H1 (cell line): Measurements from ENCODE around the gene CD58. TPM values are rescaled to one million over a fixed set of nuclear protein-coding genes. Genes with fewer than 3 reads are reported as not detected.

Source experiments
- CTCF ChIA-PET: fragments of 300-600 bp; sonication (Branson Sonifier 250); formaldehyde crosslinking; loops from one replicate; lab custom pipeline; 2021; ENCODE audit not compliant: partially characterized antibody; lab: Charles Lee
- POLR2A ChIA-PET: fragments of 300-600 bp; sonication (Branson Sonifier 250); formaldehyde crosslinking; loops from one replicate; lab custom pipeline; 2021; ENCODE audit warnings: inconsistent platforms; ENCODE audit not compliant: partially characterized antibody; lab: Charles Lee
- DNase-seq, 2 experiments: peaks; one replicate each; pipeline versions ENCODE4 v3.0.0 to v3.0.0-alpha.2; 2010 to 2022; ENCODE audit warnings: low spot score in 2 of 2, low read depth in 1 of 2, mixed read lengths in 1 of 2
- FAIRE-seq: peaks from 2 replicates; lab custom pipeline; 2011; peaks lifted over from hg19 to GRCh38; lab: Jason Lieb, UNC
- H2AFZ ChIP-seq: 2 replicates; pipeline ENCODE4 v1.8.1; 2012; ENCODE audit warnings: low read length, inconsistent platforms
- H2AK5ac ChIP-seq: 2 replicates; pipeline ENCODE4 v1.6.1; 2013; ENCODE audit warnings: low read depth, low read length
- H2BK120ac ChIP-seq: replicated peaks from 2 replicates; pipeline ENCODE3; 2013; ENCODE audit warnings: low read depth, low read length, inconsistent platforms
- H2BK12ac ChIP-seq: 2 replicates; pipeline ENCODE4 v1.6.1; 2013; ENCODE audit warnings: low read depth, low read length
- H2BK15ac ChIP-seq: 2 replicates; pipeline ENCODE4 v1.6.1; 2013; ENCODE audit warnings: low read length
- H2BK20ac ChIP-seq: 2 replicates; pipeline ENCODE4 v1.6.1; 2013; ENCODE audit warnings: low read length
- H2BK5ac ChIP-seq: 2 replicates; pipeline ENCODE4 v1.6.1; 2013; ENCODE audit warnings: low read depth, low read length
- H3K14ac ChIP-seq: 2 replicates; pipeline ENCODE4 v1.6.1; 2013; ENCODE audit warnings: inconsistent platforms; ENCODE audit not compliant: insufficient read length
- H3K18ac ChIP-seq: 2 replicates; pipeline ENCODE4 v1.6.1; 2013; ENCODE audit warnings: low read length; ENCODE audit errors: extremely low read depth
- H3K23ac ChIP-seq: 2 replicates; pipeline ENCODE4 v1.6.1; 2013; ENCODE audit warnings: inconsistent platforms; ENCODE audit not compliant: insufficient read length
- H3K23me2 ChIP-seq: 2 replicates; pipeline ENCODE4 v1.6.1; 2013; ENCODE audit warnings: low read depth, low read length
- H3K27ac ChIP-seq: 2 replicates; pipeline ENCODE4 v1.6.1; 2011; ENCODE audit warnings: low read depth, low read length, inconsistent platforms
- H3K27me3 ChIP-seq, 4 experiments: replicated peaks in 1 of 4; 1 replicate in 1 of 4; 2 replicates in 3 of 4; pipeline versions ENCODE4 v1.6.1 to v1.8.1; 2011 to 2013; ENCODE audit warnings: low read length in 3 of 4, mild to moderate bottlenecking in 3 of 4, inconsistent platforms in 2 of 4, mixed read lengths in 2 of 4, moderate library complexity in 1 of 4; ENCODE audit not compliant: control insufficient read depth in 3 of 4, insufficient read depth in 3 of 4; ENCODE audit errors: extremely low read depth in 1 of 4
- H3K36me3 ChIP-seq, 4 experiments: 2 replicates each; pipeline versions ENCODE4 v1.6.1 to v1.8.1; 2011 to 2013; ENCODE audit warnings: mild to moderate bottlenecking in 4 of 4, low read length in 3 of 4, moderate library complexity in 2 of 4, control low read depth in 1 of 4, inconsistent platforms in 1 of 4; ENCODE audit not compliant: insufficient read depth in 4 of 4, control insufficient read depth in 2 of 4
- H3K4ac ChIP-seq: replicated peaks from 2 replicates; pipeline ENCODE3; 2013; ENCODE audit warnings: low read length, low read depth, mixed read lengths, inconsistent platforms; ENCODE audit not compliant: insufficient read length
- H3K4me1 ChIP-seq, 4 experiments: replicated peaks in 1 of 4; 1 replicate in 1 of 4; 2 replicates in 3 of 4; pipeline versions ENCODE4 v1.6.1 to v1.8.1; 2011 to 2013; ENCODE audit warnings: low read length in 3 of 4, inconsistent platforms in 2 of 4, mixed read lengths in 1 of 4; ENCODE audit not compliant: insufficient read depth in 4 of 4, control insufficient read depth in 3 of 4
- H3K4me2 ChIP-seq, 2 experiments: 2 replicates each; pipeline versions ENCODE4 v1.6.1 to v1.8.1; 2011 to 2013; ENCODE audit warnings: low read depth in 2 of 2, low read length in 2 of 2, control low read depth in 1 of 2, inconsistent platforms in 1 of 2, mild to moderate bottlenecking in 1 of 2; ENCODE audit not compliant: insufficient read depth in 1 of 2
- H3K4me3 ChIP-seq, 4 experiments: fragments of 200-600, 300-600 bp in 1 of 4; sonication (generic), shearing (Covaris generic), sonication (Bioruptor Twin) in 1 of 4; 2 replicates each; pipeline versions ENCODE4 v1.5.1 to v1.8.1; 2011 to 2016; ENCODE audit warnings: low read length in 4 of 4, low read depth in 3 of 4, control low read depth in 2 of 4, inconsistent platforms in 2 of 4, mild to moderate bottlenecking in 2 of 4, mixed read lengths in 1 of 4, moderate library complexity in 1 of 4; ENCODE audit not compliant: insufficient read depth in 2 of 4; ENCODE audit errors: extremely low read depth in 1 of 4
- H3K56ac ChIP-seq: replicated peaks from 2 replicates; pipeline ENCODE3; 2013; ENCODE audit warnings: low read depth, mild to moderate bottlenecking, mixed read lengths, low read length, inconsistent platforms; ENCODE audit not compliant: insufficient read length
- H3K79me1 ChIP-seq: 2 replicates; pipeline ENCODE4 v1.6.1; 2013; ENCODE audit warnings: low read depth, low read length, control low read depth
- H3K79me2 ChIP-seq, 2 experiments: 2 replicates each; pipeline versions ENCODE4 v1.6.1 to v1.8.1; 2012 to 2013; ENCODE audit warnings: low read length in 2 of 2, mild to moderate bottlenecking in 2 of 2, inconsistent platforms in 1 of 2; ENCODE audit not compliant: insufficient read depth in 2 of 2, control insufficient read depth in 1 of 2
- H3K9ac ChIP-seq, 4 experiments: replicated peaks in 1 of 4; 1 replicate in 1 of 4; 2 replicates in 3 of 4; pipeline versions ENCODE4 v1.6.1 to v1.8.1; 2011 to 2013; ENCODE audit warnings: low read depth in 3 of 4, low read length in 3 of 4, control low read depth in 2 of 4, mild to moderate bottlenecking in 2 of 4, moderate library complexity in 2 of 4, inconsistent platforms in 1 of 4; ENCODE audit errors: extremely low read depth in 1 of 4
- H3K9me3 ChIP-seq, 2 experiments: 2 replicates each; pipeline versions ENCODE4 v1.6.1 to v1.8.1; 2012 to 2013; ENCODE audit warnings: mild to moderate bottlenecking in 2 of 2, moderate library complexity in 2 of 2, control low read depth in 1 of 2, inconsistent platforms in 1 of 2, low read depth in 1 of 2, low read length in 1 of 2, mixed read lengths in 1 of 2; ENCODE audit not compliant: insufficient read depth in 2 of 2
- H4K20me1 ChIP-seq, 2 experiments: replicated peaks in 1 of 2; 2 replicates each; pipeline versions ENCODE3 to v1.8.1; 2011 to 2013; ENCODE audit warnings: inconsistent platforms in 2 of 2, low read length in 2 of 2, mild to moderate bottlenecking in 1 of 2; ENCODE audit not compliant: insufficient read depth in 2 of 2, control insufficient read depth in 1 of 2
- H4K5ac ChIP-seq: 2 replicates; pipeline ENCODE4 v1.6.1; 2013; ENCODE audit warnings: low read length, low read depth, mixed read lengths, inconsistent platforms; ENCODE audit not compliant: insufficient read length
- H4K8ac ChIP-seq: 2 replicates; pipeline ENCODE4 v1.8.0; 2013; ENCODE audit warnings: mild to moderate bottlenecking, moderate library complexity, low read length, inconsistent platforms; ENCODE audit not compliant: insufficient read depth; ENCODE audit errors: extremely low read depth
- H4K91ac ChIP-seq: replicated peaks from 2 replicates; pipeline ENCODE3; 2013; ENCODE audit warnings: low read length, mixed read lengths, inconsistent platforms; ENCODE audit not compliant: insufficient read length
- CEBPB ChIP-seq: IDR thresholded peaks from 2 replicates; pipeline ENCODE4 v1.6.1; 2012; ENCODE audit warnings: low read depth, low read length
- GTF2F1 ChIP-seq: IDR thresholded peaks from 2 replicates; pipeline ENCODE4 v1.6.1; 2012; ENCODE audit warnings: low read depth, low read length, improper control_type of control experiment, borderline replicate concordance
- NRF1 ChIP-seq: IDR thresholded peaks from 2 replicates; pipeline ENCODE4 v1.6.1; 2011; ENCODE audit warnings: mild to moderate bottlenecking, low read depth, low read length, improper control_type of control experiment
- TAF1 ChIP-seq: IDR thresholded peaks from 2 replicates; pipeline ENCODE4 v1.6.1; 2011; ENCODE audit warnings: mild to moderate bottlenecking, low read depth, low read length
- WGBS, 2 experiments: shearing (Covaris generic) in 1 of 2; methylation state at CpG; one replicate each; pipeline versions ENCODE4 v1.1.6 to v1.1.7; 2013 to 2015; ENCODE audit warnings: low lambda C conversion rate in 2 of 2, mixed read lengths in 2 of 2, inconsistent platforms in 1 of 2, low coverage in 1 of 2, missing lambda C conversion rate in 1 of 2; ENCODE audit not compliant: insufficient replicate concordance in 2 of 2, insufficient coverage in 1 of 2, insufficient read length in 1 of 2; ENCODE audit errors: extremely low coverage in 1 of 2, missing lambda C conversion rate in 1 of 2; 5-methylcytosine and 5-hydroxymethylcytosine counted together
- polyA plus RNA-seq, 7 experiments: library from polyadenylated mRNA; depleted of rRNA in 3 of 7; stranded (reverse) in 5 of 7; unstranded in 2 of 7; fragments of >200 nt in 5 of 7; fragments of 200-250 nt in 2 of 7; gene quantifications; 1 replicate in 5 of 7; 2 replicates in 1 of 7; 4 replicates in 1 of 7; pipeline versions ENCODE4 v1.2.1 to v1.2.3, GENCODE V29; 2011 to 2013; ENCODE audit warnings: missing spikeins in 2 of 7, mixed read lengths in 2 of 7
- total RNA-seq: library from RNA; stranded (reverse); fragmentation: NEBNext Ultra II Directional; extraction: Animal tissue kit (Norgen Biotek cat#: 25700); gene quantifications from 2 replicates; pipeline ENCODE4 v1.2.1, GENCODE V29; 2021
- TF ChIP-seq, protein P1 (sequence below): IDR thresholded peaks from 2 replicates; pipeline ENCODE4 v1.6.1; 2011; ENCODE audit warnings: low read length, improper control_type of control experiment

The CD58 gene
- total and polyA plus RNA-seq, 2 of the 8 experiments (the other 6 are each of a cell fraction or from before 2014, with no cell fraction given) = 5.3 to 5.5 TPM

DNA sequence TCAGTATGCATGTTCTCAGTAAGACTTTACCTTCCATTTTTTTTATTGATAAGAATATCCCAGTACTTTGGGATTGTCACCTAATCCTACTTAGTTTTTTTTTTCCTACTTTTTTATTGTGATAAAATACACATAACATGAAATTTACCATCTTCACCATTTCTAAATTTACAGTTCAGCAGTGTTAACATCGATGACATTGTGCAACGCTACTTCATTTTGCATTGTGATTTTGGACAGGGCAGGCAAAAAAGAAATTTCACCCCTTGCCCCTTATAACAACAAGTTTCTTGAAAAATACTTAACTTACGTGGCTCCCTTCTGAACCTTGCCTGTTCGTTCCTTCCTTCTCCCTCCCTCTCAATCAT, 105.4 kb downstream of the CD58 start:
- no peaks in the 10 kb centered on the region for H3K79me1 ChIP-seq
- H3K23ac ChIP-seq = no peak overlapping the region
- H3K79me2 ChIP-seq = no peaks in the 10 kb centered on the region
- H2BK20ac ChIP-seq = no peak overlapping the region
- H3K9ac ChIP-seq = no peak overlapping the region
- H3K4me2 ChIP-seq = no peak overlapping the region
- no peak overlapping the region for H3K14ac ChIP-seq
- no peak overlapping the region for H2BK12ac ChIP-seq
- peaks cover 3% of the 10 kb centered on the region; the same call in 1 of the 2 replicates for H3K23me2 ChIP-seq
- no peak overlapping the region for H2BK120ac ChIP-seq
- H3K27ac ChIP-seq = no peak overlapping the region
- no peak for TF ChIP-seq GTF2F1
- no peak for TF ChIP-seq CEBPB
- TF ChIP-seq TAF1 = no peak
- TF ChIP-seq, protein P1, sequence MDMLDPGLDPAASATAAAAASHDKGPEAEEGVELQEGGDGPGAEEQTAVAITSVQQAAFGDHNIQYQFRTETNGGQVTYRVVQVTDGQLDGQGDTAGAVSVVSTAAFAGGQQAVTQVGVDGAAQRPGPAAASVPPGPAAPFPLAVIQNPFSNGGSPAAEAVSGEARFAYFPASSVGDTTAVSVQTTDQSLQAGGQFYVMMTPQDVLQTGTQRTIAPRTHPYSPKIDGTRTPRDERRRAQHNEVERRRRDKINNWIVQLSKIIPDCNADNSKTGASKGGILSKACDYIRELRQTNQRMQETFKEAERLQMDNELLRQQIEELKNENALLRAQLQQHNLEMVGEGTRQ = no peak
- TF ChIP-seq NRF1 = no peak
- no peak overlapping the region for H3K4me3 ChIP-seq
- ChIA-PET POLR2A (no interaction called here), CTCF (interaction anchor here (1.2 to 4.6 kb wide), 2 partner anchors 20 to 127 kb away, joined by 3 to 28 read pairs; no protein-coding TSS in a partner anchor)
- H3K56ac ChIP-seq = no peak overlapping the region
- H3K4me1 ChIP-seq = no peaks in the 10 kb centered on the region
- no peak overlapping the region for H3K4ac ChIP-seq
- H4K20me1 ChIP-seq = no peaks in the 10 kb centered on the region
- no peak overlapping the region for H2BK15ac ChIP-seq
- H3K18ac ChIP-seq = no peak overlapping the region
- H3K36me3 ChIP-seq = no peaks in the 10 kb centered on the region
- H4K8ac ChIP-seq = no peak overlapping the region
- H2BK5ac ChIP-seq = no peak overlapping the region
- H2AFZ ChIP-seq = no peak overlapping the region
- WGBS, 2 experiments = 93% methylated on average over 4 of the region's 4 CpGs; no CpG with 5 or more reads in 1 of the 2 experiments
- H3K9me3 ChIP-seq = no peaks in the 10 kb centered on the region
- no peak for DNase-seq
- H4K5ac ChIP-seq = no peak overlapping the region
- FAIRE-seq = no peak
- H3K27me3 ChIP-seq = no peaks in the 10 kb centered on the region
- H2AK5ac ChIP-seq = no peak overlapping the region
- H4K91ac ChIP-seq = no peak overlapping the region
